Peyer's patch (tissue), 4 donors: Measurements from ENCODE around the gene GPR176. TPM values are rescaled to one million over a fixed set of nuclear protein-coding genes. Genes with fewer than 3 reads are reported as not detected.
A peak's percentile ranks its signal among the peaks of the same experiment; 100 is the strongest.

Experiments
- DNase-seq, 3 donors: peaks; one replicate each; pipeline ENCODE4 v3.0.0-alpha.2; 2017 to 2019
- H3K27ac ChIP-seq, 4 donors: fragments of 200-600 bp; sonication (generic); one replicate each; pipeline ENCODE4 v1.5.1; 2016 to 2019
- H3K27me3 ChIP-seq, 2 donors: fragments of 200-600 bp; sonication (generic); one replicate each; pipeline ENCODE4 v1.5.1; 2019
- H3K36me3 ChIP-seq, 3 donors: fragments of 200-600 bp; sonication (generic); one replicate each; pipeline ENCODE4 v1.5.1; 2016 to 2019
- H3K4me1 ChIP-seq, 4 donors: fragments of 200-600 bp; sonication (generic); one replicate each; pipeline ENCODE4 v1.5.1; 2016 to 2019
- H3K4me3 ChIP-seq, 4 donors: fragments of 200-600 bp; sonication (generic); 1 replicate in 3 of 4; 2 replicates in 1 of 4; pipeline ENCODE4 v1.5.1; 2016 to 2019; ENCODE audit warnings: mild to moderate bottlenecking in 1 of 4
- H3K9me3 ChIP-seq, 4 donors: fragments of 200-600 bp; sonication (generic); one replicate each; pipeline ENCODE4 v1.5.1; 2016 to 2019; ENCODE audit warnings: mild to moderate bottlenecking in 1 of 4
- POLR2A ChIP-seq, 2 donors: fragments of 450-650 bp; IDR thresholded peaks; one replicate each; pipeline ENCODE4 v1.5.1; 2017; ENCODE audit warnings: antibody characterized with exemption in 2 of 2, mild to moderate bottlenecking in 2 of 2, moderate library complexity in 2 of 2
- total RNA-seq, 4 donors: library from RNA; depleted of rRNA; stranded (reverse); fragments of >200 nt; gene quantifications; one replicate each; pipeline ENCODE4 v1.1.0, GENCODE V29; 2016
- TF ChIP-seq, protein P1 (sequence below), 6 experiments: fragments of 450-650 bp in 4 of 6; fragments of 200-600 bp in 2 of 6; sonication (generic) in 1 of 6; IDR thresholded peaks; one replicate each; pipeline ENCODE4 v1.5.1; 2017 to 2019; ENCODE audit warnings: antibody characterized with exemption in 6 of 6, mild to moderate bottlenecking in 3 of 6, moderate library complexity in 1 of 6

The GPR176 gene
- total RNA-seq, 4 donors from 2014 or later: 0.88 to 4.3 (median 3.1) TPM

- Histone ChIP-seq H3K9me3 (no peaks in the 10 kb centered on the region), H3K36me3 (no peaks in the 10 kb centered on the region), H3K4me1 (peaks cover 0 to 12% (median 0%) of the 10 kb centered on the region in 4 donors), H3K27ac (peak overlapping the region in 1 of 4 donors; percentile 17), H3K4me3 (no peak overlapping the region), H3K27me3 (no peaks in the 10 kb centered on the region)
- no peak for TF ChIP-seq POLR2A (IDR thresholded peaks at IDR 0.05)
- TF ChIP-seq, protein P1, sequence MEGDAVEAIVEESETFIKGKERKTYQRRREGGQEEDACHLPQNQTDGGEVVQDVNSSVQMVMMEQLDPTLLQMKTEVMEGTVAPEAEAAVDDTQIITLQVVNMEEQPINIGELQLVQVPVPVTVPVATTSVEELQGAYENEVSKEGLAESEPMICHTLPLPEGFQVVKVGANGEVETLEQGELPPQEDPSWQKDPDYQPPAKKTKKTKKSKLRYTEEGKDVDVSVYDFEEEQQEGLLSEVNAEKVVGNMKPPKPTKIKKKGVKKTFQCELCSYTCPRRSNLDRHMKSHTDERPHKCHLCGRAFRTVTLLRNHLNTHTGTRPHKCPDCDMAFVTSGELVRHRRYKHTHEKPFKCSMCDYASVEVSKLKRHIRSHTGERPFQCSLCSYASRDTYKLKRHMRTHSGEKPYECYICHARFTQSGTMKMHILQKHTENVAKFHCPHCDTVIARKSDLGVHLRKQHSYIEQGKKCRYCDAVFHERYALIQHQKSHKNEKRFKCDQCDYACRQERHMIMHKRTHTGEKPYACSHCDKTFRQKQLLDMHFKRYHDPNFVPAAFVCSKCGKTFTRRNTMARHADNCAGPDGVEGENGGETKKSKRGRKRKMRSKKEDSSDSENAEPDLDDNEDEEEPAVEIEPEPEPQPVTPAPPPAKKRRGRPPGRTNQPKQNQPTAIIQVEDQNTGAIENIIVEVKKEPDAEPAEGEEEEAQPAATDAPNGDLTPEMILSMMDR (IDR thresholded peaks at IDR 0.05): no peak
- no peak for DNase-seq
Measured at GRCh38 chr15:39781147-39781966, 138.7 kb downstream of the GPR176 start.

- TF ChIP-seq, protein P1 (IDR thresholded peaks at IDR 0.05): no peak
- TF ChIP-seq POLR2A (IDR thresholded peaks at IDR 0.05): no peak
- no peak overlapping the region for H3K27ac ChIP-seq
- no peaks in the 10 kb centered on the region for H3K36me3 ChIP-seq
- H3K9me3 ChIP-seq: no peaks in the 10 kb centered on the region
- no peaks in the 10 kb centered on the region for H3K4me1 ChIP-seq
- no peak overlapping the region for H3K4me3 ChIP-seq
- H3K27me3 ChIP-seq: no peaks in the 10 kb centered on the region
- DNase-seq: no peak
Measured at GRCh38 chr15:39778021-39778420, 142.0 kb downstream of the GPR176 start.

- Histone ChIP-seq H3K4me3 (no peak overlapping the region), H3K9me3 (no peaks in the 10 kb centered on the region), H3K4me1 (no peaks in the 10 kb centered on the region), H3K27ac (no peak overlapping the region), H3K36me3 (no peaks in the 10 kb centered on the region), H3K27me3 (no peaks in the 10 kb centered on the region)
- TF ChIP-seq POLR2A (IDR thresholded peaks at IDR 0.05): no peak
- TF ChIP-seq, protein P1 (IDR thresholded peaks at IDR 0.05): no peak
- no peak for DNase-seq
Measured at GRCh38 chr15:39777496-39777895, 142.6 kb downstream of the GPR176 start.

GRCh38 chr15:39776068-39776467, 144.0 kb downstream of the GPR176 start:
- H3K27ac ChIP-seq: no peak overlapping the region
- no peaks in the 10 kb centered on the region for H3K36me3 ChIP-seq
- no peaks in the 10 kb centered on the region for H3K4me1 ChIP-seq
- no peak for DNase-seq
- TF ChIP-seq POLR2A (IDR thresholded peaks at IDR 0.05): no peak
- TF ChIP-seq, protein P1 (IDR thresholded peaks at IDR 0.05): no peak
- H3K9me3 ChIP-seq: no peaks in the 10 kb centered on the region
- H3K4me3 ChIP-seq: no peak overlapping the region
- H3K27me3 ChIP-seq: no peaks in the 10 kb centered on the region

DNA sequence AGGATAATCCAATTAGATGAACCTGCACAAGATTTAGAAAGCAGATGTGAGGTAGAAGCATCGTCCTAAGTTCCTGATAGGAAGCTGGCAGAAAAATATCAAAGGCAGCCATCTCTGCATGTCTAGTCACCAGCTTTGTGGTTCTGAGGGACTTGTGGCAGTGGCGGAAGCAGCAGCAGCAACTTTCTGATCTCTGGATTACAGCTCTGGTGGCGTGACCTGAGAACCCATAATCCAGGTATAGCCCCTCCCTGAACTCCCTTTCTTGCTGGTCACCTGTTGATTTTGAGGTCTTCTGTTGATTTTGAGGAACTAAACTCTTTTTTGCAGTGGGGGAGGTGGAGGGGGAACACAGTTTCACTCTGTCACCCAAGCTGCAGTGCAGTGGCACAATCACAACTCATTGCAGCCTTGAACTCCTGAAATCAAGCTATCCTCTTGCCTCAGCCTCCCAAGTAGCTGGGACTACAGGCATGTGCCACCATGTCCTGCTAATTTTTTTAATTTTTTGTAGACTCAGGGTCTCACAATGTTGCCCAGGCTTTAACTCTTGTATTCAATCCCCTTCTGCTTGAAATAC, 145.3 kb downstream of the GPR176 start:
- H3K27ac ChIP-seq: no peak overlapping the region
- H3K36me3 ChIP-seq: no peaks in the 10 kb centered on the region
- no peak overlapping the region for H3K4me3 ChIP-seq
- no peaks in the 10 kb centered on the region for H3K9me3 ChIP-seq
- H3K27me3 ChIP-seq: no peaks in the 10 kb centered on the region
- no peaks in the 10 kb centered on the region for H3K4me1 ChIP-seq
- DNase-seq: no peak
- TF ChIP-seq, protein P1 (IDR thresholded peaks at IDR 0.05): no peak
- TF ChIP-seq POLR2A (IDR thresholded peaks at IDR 0.05): no peak
